HuH-7.5 (cell line): ENCODE results near the gene IFNA6.

Experiments used
- DNase-seq: peaks from one replicate; pipeline ENCODE4 v3.0.0; 2011; ENCODE audit warnings: low spot score

The IFNA6 gene

GRCh38 chr9:21331676-21332402 lies 18.8 kb downstream of the IFNA6 start:
- no peak for DNase-seq

GRCh38 chr9:21326526-21327139 lies 24.1 kb downstream of the IFNA6 start:
- DNase-seq, result no peak

DNA sequence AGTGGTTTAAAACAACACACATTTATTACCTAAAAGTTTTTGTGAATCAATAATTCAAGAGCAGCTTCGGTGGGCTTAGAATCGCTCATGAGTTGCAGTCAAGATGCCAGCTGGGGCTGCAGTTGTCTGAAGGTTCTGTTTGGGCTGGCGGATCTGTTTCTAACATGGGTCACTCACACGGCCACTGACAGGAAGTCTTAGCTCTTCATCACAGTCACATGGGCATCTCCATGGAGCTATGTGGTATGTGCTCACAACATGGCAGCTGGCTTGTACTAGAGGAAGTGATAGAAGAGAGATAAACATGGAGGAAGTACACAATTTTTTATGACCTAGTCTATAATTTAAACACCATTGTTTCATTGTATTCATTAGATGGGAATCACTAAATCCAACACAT lies 26.6 kb downstream of the IFNA6 start:
- DNase-seq, result no peak

DNA sequence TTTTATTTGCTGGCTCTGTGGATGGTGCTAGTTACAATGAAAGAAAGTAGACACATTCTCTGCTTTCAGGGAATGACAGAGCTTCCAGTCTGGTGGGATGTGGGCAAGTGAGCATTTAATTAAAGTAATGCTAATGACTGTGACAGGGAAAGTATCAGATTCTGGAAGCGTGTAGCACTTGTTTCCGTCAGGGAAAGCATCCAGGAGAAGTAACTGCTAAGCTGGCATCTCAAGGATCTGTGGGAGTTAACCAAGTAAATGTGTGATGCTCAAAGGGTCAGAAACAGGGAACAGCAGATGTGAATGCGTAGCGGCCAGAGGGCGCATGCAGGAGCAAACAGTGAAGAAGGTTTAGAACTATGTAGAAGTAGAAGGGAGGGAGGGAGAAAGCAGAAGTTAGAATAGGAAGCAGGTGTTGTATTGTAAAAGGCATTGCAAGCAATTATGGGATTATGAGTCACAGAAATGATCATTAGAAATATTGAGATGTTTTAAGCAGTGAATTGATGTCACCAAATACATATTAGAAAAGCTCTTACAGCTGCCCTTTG lies 27.7 kb downstream of the IFNA6 start:
- DNase-seq, result no peak

- DNase-seq, result no peak
These were observed 30.2 kb downstream of the IFNA6 start for GRCh38 chr9:21320465-21320864.

DNA sequence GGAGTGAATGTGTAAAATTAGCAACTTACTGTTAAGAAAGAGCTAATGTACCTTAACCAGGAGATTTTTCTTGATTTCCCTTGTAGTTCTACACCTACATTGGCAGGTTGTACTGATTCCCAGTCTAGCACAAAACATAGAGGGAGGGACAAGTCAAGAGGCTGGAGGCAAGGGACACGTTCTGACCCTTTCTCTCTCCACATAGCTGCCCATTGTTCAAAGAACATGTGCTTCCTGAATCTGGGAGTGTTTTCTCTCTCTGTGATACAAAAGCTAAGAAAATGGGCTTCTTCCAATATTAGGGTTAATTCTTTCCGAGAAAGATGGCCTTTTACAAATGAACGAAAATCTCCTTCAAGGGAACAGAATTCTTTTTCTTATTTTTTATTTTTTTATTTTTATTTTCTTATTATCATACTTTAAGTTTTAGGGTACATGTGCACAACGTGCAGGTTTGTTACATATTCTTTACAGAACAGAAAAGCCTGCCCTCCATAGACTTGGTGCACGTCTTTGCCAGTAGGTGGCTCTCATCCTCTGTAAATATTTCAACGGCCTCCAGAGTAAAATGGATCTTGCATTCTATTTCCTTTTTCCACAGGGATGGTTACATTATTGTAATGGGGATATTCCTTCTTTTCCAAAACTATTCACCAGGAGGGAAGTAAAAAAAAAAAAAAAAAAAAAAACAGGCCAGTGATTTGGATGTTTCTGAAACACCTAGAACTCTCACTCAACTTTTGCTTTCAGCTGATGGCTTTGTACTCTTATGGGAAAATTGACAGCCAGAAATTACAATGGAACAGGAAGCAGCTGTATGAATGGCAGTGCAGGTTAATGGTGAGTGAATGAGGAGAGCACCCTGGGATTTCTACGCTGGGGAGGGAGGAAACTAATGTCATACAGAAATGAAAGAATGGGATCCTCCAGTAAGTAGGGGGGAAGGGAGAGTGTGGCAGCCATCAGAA lies 32.4 kb downstream of the IFNA6 start:
- DNase-seq, result no peak

- DNase-seq, result no peak
These were observed 33.8 kb downstream of the IFNA6 start for GRCh38 chr9:21316860-21317259.

- no peak for DNase-seq
These were observed 34.5 kb downstream of the IFNA6 start for GRCh38 chr9:21316032-21316842.

DNA sequence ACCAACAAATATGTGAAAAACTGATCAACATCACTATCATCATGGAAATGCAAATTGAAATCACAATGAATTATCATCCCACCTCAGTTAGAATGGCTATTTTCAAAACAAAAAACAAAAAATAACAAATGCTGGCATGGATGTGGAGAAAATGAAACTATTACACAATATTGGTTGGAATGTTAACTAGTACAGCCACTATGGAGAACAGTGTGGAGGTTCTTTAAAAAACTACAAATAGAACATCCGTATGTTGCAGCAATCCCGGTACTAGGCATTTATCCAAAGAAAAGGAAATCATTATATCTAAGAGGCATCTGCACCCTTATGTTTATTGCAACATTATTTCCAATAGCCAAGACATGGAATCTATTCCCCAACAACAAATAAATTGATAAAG lies 36.5 kb downstream of the IFNA6 start:
- DNase-seq, result no peak

DNA sequence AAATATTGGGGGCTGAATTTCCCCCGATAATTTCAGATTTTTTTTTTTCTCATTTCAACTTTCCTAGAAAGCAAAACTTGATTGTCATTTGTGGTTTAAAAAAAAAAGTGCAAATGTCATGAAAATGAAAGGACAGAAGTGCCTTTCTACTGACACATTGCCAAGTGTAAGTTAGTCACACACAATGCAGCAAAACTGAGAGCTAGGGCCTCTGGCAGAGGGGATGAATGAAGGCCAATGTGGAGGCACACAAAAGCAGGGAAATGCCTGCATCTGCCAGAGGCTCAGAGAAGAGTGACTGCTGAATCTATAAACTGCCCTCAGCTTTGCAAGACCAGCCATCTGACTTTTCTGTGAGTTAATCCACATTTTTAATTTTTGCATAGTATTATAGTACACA lies 38.8 kb downstream of the IFNA6 start:
- DNase-seq, result no peak

GRCh38 chr9:21305213-21305612 lies 45.5 kb downstream of the IFNA6 start, which contains the start of gene IFNA5:
Gene IFNA5 (minus strand): TSS chr9:21305313. CDS start chr9:21305256, 57 bp downstream.
- DNase-seq, result no peak
